ENCODE results near the gene LMNTD1.

- TF ChIP-seq REST (IDR thresholded peaks at IDR 0.05) (no peak), TAF1 (conservative IDR thresholded peaks at IDR 0.05) (no peak), CTCF (IDR thresholded peaks at IDR 0.05; ENCODE audit: low read depth, low read length, missing input control) (no peak), GABPA (IDR thresholded peaks at IDR 0.05 in 1 of 2, conservative IDR thresholded peaks at IDR 0.05 in 1 of 2) (no peak), JUND (IDR thresholded peaks at IDR 0.05) (no peak)
- TF ChIP-seq, protein P1, sequence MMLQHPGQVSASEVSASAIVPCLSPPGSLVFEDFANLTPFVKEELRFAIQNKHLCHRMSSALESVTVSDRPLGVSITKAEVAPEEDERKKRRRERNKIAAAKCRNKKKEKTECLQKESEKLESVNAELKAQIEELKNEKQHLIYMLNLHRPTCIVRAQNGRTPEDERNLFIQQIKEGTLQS (IDR thresholded peaks at IDR 0.05) = no peak
Observed at GRCh38 chr12:25482625-25483024, 70.5 kb downstream of the LMNTD1 start.

All from liver (tissue), 3 donors.